NCI-H2029 treated with DMSO at 0.1 percent for 48 hours (cell line): ENCODE measurements around the gene RUNX3.

Experiments
- DNase-seq: peaks from one replicate; lab custom pipeline; 2025; lab: John Stamatoyannopoulos, UW

Gene RUNX3

DNA sequence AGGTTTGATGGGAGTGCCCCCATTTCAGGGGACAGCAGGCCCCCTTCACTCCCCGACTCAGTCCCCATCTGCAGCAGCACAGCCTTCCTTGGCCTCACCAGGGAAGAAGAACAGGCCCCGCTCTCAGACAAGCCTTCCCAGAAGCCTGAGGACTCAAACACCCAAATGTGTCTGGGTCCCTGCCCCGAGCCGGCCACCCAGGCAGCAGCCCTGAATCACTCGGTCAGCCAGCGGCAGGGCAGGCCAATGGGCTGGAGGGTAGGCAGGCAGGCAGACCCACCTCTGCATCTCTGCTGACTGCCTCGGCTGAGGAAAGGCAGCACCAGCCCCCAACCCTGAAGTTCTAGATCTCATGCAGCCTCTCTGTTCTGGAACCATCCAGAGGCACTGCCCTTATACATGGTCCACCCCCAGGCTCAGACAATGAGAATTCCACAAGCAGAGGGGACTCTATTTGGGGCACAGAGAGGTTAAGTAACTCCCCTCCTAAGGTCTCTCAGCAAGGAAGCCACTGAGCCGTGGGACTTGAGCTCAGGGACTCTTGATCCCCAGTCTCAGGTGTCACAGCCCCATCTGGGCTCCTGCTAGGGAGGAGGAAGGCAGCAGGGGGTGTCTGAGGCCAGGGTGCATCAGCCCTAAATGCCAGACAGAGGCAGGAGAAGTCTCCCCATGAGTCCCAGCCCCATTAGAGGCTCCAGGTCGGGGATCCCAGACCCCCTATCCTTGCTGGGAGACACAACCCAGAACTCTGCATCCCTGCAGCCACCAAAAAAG is 33.2 kb upstream of the RUNX3 start:
- DNase-seq = no peak

DNA sequence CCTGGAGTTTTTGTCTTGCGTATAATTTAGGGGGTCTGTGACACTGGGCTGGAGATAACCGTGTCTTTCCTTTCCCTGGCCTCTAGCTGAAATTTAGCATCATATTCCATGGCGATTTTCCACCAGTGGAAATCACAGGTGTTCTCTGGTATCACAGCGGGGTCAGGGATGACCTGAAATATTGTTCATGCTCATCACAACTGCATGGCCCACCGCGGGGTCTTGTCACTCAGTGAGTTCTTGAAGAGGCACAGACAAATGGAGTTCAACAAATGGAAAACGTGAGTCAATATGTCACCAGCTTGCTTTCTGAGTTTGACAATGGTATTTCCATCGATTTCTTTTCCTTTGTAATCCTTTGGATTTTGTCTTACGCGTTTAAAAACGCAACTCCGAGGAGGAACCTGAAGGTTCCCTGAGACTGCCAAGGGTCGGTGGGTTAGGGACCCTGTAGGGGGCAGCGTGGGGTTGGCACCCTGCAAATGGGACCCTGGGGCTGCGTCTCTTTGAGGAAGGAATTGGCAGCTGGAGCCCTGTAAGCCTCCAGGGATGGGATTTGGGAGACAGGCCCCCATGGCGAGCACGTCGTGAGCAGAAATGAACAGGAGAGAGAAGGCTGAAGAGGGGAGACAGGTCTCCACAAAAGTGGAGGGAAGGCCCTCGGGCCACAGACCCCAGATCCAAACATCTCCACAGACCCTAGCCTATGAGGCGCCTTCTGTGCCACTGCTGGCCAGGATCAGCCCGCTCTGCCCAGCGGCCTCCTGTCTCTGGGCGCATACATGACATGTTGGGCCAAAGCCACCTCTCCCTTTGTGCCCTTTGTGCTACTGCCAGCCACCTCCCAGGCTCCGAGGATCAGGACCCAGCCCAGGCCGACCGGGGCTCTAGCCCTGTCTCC is 32.1 kb upstream of the RUNX3 start:
- no peak for DNase-seq

DNA sequence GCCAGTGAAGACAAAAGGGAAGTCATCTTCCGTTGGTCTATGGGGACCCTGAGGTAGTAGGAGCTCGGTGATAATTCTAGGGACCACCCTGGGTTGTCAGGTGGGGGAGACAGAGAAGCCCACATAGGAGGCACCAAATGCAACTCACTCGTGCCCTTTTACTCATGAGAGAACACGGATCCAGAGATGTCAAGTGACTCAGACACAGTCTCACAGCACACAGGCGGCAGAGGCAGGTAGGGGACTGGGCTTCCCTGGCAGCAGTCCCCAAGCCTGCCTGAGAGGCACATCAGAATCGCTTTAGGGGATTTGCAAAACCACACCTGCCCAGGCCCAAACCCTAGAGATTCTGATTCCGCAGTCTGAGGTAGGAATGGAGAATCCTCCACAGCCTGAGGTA is 31.3 kb upstream of the RUNX3 start:
- DNase-seq = no peak

DNA sequence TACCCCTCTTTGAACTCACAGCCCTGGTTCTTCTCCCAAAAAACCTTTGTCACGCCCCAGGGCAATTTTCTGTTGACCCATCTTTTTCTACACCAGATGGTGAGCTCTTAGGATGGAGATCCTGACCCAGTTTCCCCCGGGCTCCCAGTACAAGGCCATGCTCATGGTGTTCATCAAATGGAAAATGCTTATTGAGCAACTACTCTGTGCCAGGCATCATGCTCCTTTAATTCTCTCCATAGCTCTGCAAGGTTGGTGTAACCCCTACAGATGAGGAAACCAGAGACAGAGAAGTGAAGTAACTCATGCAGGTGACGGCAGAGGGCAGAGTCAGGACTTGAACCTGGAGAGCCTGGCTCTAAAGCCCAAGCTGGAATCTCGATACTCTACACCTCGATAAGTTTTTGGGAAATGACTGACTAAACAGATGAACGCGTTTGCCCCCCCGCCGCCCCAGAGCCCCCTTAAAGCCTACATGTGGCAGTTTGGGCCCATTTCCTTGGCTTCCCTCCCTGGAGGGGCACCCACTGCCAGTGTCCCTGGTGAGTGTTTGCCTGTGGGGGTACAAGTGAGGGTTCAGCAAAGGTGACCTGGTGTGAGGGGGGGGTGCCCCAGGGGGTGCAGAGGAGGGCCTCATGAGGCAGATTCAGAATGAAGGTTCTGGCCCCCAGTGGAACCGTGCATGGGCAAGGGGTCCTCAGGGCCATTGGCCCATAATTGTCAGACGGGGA is 30.2 kb upstream of the RUNX3 start:
- no peak for DNase-seq

DNA sequence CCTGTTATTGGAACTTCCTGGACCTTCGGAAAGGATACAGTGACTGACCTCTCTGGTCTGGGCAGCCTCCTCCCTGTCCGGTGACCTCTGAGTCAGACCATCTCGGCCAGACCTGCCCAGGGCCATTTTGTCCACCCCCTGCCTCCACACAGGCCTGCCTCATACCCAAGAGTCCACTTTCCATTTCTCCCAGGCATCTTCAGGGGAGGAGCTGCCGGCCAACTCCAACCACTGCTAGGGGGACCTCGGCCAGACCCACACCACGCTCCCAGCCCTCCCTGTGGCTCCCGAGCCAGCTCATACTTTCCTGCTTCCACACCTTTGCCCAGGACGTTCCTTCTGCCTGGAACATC is 29.5 kb upstream of the RUNX3 start:
- no peak for DNase-seq

DNA sequence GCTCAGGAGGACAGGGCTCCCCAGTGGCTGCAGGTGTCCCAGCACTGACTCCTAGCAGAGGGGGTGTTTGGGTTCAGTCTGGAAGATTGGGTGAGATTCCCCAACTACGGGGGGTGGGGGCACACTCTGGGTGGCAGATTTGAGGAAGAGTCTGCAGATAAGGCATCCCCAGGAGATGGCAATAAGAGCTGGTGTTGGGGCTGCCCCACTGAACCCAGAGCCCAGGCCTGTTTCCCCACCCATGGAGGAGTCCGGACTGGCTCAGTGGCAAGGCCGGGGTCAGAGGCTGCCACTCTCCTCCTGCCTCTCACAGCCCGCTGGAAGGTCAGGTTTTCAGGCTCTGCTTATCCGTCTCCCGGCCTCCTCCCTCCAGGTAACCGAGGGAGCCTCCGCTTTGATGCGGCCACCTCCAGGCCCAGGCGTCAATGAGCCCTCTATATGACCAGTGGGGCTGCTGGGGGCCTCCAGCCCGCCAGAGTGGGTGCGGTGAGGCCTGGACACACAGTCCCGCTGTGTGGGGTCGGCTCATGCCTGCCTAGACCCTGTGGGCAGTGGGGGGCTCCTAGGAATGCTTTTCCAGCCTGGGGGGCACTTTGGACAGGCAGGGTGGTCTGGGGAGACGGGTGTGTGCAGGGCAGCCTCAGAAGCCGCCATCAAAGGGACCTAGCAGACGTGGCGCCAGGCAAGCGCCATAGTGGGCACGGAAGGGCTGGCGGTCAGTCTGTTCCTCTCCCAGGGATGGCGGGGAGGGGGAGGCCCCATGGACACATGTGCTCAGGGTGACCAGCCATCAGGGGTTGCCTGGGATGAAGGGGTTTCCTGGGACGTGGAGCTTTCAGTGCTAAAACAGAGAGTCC is 28.9 kb upstream of the RUNX3 start:
- no peak for DNase-seq

DNA sequence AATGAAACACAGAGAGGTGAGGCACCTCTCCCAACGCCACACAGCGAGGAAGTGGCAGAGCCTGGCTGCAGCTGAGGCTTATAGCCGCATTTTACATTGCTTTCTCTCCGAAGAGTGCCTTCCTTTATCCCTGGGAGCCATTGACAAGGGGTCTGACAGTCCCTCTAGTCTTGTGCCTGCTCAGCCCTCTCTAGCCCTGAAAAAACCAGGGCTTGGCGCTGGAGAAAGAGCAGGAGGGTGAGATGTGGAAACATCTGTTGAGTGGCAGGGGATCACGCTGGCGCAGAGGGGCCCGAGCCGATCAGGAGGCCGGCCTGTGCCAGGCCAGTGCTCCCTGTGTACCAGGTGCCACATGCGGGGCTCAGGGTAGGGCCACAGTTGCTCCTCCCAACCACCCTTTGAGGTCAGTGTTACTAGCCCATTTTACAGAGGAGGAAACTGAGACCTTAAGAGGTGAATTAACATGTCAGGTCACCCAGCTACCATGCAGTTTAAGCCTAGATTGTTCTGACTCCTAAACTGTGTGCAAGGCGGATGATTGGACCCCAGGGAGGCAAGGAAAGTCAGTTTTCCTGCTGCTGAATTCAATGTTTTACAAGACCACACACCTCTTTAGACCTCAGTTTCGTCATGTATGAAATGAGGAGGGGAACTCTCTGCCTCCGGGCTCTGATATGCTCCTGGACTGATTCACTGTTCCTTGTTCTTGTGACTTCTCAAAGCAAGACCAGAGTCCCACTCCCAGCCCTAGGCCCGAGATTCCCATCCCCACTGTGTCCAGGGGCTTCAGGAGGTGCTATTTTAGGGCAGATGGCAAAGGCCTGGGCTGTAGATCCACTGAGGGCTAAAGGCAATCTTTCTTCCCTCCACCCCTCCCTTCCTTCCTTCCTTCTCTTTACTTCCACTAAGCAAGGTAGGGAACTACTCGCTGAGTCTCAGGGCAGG is 28.0 kb upstream of the RUNX3 start:
- no peak for DNase-seq

DNA sequence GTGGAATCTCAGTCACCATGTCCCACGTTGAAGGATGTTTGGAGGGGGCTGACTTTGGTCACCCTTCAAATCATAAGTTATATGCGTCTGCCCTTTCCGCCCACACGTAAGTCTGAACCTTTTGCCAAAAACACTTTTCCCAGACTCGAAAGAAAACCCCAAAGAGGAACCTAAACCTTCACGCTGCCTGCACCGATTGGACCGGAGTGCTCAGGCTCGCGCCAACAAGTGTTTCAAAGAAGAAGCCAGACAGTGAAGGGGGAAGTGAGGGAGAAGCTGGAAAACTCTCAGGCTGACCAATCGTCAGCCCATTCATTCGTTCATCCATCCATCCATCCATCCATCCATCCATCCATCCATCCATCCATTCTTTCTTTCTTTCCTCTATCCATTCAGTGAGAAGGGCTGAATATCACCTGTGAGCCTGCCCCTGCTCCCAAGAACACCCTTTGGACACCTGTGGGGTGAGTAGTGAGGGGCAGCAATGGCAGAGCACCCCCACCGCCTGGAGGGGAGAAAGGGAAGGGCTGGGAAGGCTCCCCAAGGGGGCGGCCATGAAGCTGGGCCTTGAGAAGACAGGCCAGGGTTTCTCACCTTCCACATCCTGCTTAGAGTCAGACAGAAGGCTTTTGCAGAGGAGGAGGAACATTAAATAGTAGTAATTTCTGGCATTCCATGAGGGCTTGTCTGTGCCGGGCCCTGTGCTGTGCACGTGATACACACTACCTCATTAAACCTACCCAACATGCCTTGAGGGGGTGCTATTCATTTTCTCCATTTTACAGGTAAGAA is 27.1 kb upstream of the RUNX3 start:
- DNase-seq = no peak

DNA sequence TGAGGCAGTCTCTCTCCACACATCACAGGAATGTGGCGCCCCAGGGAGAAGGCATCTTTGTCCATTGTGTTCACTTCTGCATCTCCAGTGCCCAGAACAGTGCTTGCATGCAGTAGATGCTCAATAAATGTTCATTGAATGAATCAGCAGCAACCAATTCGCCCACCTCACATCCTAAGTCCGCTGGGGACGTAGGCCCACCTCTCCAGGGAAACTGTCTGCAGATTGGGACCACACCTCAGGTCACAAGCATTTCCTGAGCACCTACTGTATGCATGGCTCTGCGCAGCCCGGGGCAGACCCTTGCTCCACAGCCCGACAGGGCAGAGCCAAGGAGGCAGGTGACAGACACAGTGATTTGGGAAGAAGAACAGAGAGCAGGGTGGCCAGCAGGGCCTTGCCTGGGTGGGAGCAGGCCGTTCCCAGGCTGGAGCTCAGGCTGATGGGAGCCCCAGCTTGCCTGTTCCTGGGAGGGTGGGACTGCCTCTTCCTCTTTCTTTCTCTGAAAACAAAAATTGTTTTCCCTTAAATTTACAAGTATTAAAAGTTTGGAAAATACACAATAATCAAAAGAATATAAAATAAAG is 25.8 kb upstream of the RUNX3 start:
- no peak for DNase-seq

DNA sequence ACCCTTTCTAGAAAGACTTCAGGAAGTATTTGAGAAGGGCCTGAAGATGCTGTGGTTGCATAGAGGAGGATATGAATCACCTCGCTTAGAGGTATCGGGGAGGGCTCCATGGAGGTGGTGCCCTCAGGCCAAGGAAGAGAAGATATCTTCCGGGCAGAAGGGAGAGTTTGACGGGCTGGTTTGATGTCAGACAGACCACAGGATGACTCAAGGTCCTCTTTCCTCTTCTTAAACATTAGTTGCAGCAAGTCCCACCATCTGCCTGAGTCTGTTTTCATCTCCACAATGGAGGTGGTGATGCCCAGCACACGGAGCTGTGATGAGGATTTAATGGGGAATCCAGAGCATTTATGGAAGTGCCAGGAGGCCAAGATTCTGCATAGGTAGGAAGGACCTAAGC is 25.1 kb upstream of the RUNX3 start:
- DNase-seq = no peak

DNA sequence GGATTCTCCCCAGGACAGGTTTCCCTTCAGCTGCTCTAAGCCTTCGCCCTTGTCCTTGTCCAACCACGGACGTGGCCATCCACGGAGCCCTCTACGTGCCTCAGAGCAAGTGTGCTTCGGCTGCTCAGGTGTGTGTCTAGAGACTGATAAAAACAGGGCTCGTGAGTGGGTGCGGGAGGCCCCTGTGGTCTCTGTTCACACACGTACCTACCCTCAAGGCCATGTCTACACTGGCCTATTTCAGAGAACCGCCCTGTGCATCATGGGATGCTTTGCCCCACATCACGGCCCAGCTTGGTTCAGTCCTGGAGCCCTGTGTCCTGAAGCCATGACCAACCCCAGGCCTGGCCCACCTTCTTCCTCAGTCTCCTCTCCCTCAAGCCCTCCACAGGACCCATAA is 24.6 kb upstream of the RUNX3 start:
- DNase-seq = no peak

DNA sequence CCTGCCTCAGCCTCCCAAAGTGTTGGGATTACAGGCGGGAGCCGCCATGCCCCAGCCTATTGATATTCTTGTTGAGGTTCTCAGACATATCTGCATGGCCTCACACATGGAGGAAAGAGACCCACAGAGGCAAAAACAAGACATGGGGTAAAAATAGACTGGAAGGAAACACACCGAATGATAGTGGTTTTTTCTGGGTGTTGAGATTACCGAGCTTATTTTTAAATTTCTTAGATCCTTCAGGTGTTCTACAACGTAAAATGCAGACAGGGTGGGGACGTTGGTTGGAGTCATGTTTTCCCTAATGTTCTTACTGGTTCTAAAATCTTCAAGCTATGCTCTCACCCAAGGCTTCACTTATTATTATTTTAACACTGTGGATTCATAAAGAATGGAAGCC is 23.9 kb upstream of the RUNX3 start:
- DNase-seq = no peak

DNA sequence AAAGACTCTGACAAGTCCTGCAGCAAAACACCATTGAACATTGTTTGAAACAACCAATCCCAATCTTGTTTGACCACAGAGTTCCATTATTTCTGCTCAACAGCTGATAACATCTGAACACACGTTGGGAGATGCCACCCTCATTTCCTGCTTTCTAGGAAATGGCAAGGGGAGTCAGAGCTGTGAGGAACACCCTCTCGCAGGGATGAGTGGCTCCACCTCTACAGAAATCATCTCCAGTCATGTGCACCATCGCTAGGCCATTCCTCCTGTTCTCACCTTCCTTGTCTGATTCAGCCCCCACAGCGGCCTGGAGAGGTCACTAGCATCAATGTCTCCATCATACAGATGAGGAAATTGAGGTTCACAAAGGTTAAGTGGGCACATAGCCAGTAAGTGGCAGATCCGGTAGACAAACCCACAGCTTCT is 22.4 kb upstream of the RUNX3 start:
- no peak for DNase-seq

DNA sequence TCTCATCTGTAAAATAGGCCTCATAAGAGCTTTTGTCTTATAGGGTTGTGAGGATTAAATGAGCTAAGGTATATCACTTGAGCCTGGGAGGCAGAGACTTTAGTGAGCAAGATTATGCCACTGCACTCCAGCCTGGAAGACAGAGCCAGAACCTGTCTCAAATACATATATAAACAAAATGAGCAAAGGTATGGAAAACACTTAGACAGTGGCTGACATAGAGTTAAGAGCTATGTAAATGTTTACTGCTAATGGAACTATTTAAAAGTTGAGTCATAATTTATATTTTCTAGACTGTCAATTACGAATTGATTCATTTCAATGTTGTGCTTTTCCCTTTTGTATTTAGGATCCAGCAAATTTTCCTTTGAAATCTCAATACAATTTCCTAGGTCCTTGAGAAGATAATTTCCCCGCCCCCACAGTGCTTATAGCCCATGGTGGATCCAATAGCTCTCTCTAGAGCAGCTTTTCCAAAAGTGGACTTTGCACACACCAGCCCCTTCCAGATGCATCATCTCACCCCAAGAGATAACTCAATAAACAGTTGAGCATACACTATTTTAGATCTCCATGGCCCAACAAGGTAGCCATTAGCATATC is 21.8 kb upstream of the RUNX3 start:
- DNase-seq = no peak

DNA sequence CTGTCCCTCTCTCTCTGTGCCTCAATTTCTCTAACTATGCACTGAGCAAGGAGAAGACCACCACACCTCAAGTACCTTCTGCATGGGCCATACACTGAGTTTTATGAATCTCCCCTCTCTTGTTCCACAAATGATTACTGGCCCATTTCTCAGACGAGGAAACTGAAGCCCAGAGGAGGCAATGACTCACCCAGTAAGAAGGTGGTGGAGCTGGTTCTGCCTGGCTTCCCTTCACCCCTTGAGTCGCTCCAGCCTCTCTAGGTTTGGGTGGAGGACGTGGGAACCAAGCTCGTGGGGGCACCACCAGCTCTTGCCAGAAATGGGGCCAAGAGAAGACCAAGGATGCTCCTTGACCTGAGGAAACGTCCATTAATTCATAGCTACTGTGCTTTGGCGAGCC is 21.3 kb upstream of the RUNX3 start:
- DNase-seq = no peak

DNA sequence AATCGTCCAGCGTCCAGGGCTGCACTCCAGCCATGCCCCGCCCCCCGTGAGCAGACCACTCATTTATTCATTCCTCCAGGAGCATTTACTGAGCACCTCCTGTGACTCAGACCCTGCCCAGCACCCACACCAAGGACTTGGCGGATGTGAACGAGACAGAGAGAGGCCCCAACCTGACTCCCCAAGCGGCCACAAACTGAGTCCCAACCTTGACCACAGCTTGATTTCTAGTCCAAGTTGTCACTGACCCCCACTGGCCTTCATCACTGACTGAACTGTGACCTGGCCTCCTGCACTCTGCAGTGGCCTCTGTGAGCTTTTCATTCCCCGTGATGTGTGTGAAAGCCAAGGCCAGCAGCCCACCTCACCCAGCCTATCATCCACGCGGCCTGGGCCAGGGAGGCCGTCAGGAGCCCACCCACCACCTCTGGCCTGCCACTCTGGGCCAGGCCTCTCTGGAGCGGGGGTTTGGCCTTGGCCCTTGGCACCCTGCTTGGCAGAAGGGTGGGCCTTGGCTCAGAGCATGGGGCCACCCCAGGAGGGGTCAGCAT is 19.3 kb upstream of the RUNX3 start:
- no peak for DNase-seq

DNA sequence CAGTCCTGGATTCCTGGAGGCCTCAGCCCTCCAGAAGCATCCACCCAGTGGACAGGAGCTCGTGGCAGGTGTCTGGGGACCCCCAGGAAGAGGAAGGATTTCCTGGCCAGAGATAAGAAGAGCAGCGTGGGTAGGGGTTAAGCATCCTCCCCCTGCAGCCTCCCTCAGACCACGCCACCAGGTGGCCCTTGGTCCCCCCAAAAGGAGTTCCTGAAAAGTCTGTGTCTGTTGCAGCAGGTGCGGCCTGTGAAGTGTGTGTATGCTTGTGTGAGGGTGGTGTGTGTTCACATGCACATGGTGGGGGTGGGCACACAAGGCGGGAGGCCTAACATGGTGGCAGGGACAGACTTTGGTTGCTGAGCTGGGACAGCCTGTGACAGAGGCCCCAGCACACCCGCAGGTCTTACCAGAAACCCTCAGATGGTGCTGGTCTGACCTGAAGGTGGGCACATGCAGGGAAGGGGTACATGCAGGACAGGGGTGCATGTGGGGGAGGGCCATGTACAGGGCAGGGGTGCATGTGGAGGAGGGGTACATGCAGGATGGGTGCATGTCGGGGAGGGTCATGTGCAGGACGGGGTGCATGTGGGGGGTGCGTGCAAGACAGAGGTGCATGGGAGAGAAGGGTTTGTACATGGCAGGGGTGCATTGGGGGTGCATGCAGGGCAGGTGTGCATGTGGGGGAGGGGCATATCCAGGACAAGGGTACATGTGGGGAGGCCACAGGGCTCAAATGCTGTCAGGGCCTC is 18.2 kb upstream of the RUNX3 start:
- no peak for DNase-seq
